ENCODE results near the gene TRIP10. TPM values are rescaled to one million over a fixed set of nuclear protein-coding genes. Genes with fewer than 3 reads are reported as not detected.

TRIP10 gene
- total and polyA plus RNA-seq, 2 of the 13 experiments (the other 11 are each of a cell fraction or from before 2014, with no cell fraction given) = 32.5 to 33.2 TPM

DNA sequence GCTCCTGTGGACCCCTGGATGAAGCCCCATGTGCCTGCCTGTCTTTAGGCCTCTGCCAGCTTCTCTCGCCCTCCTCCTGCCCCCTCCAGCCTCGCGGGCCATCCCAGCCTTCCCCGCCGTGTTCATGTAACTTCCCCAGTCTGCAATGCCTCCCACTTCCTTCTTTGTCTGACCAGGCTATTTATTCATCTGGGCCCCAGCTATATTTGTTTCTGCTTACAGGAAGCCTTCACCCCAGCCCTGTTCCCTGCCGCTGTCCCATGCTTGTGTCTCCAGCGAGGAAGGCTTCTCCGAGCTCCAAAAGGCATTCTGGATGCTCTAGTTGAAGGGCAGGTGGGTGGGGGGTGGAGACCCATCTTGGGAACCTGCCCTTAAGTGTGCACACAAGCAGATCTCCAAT is 11.1 kb upstream of the TRIP10 start (continued):
- TF ChIP-seq ZMAT5 (CRISPR knock-in tag; IDR thresholded peaks at IDR 0.05; ENCODE audit: borderline replicate concordance, low read depth) (no peak), SNRNP70 (IDR thresholded peaks at IDR 0.05; ENCODE audit: low read depth, low read length) (no peak), NKX3-1 (CRISPR knock-in tag; IDR thresholded peaks at IDR 0.05) (no peak), ZNF547 (CRISPR knock-in tag; IDR thresholded peaks at IDR 0.05) (no peak), ZNF567 (CRISPR knock-in tag; IDR thresholded peaks at IDR 0.05; ENCODE audit: borderline replicate concordance) (no peak), HNF4A (CRISPR knock-in tag; IDR thresholded peaks at IDR 0.05) (no peak), MAFG (CRISPR knock-in tag; IDR thresholded peaks at IDR 0.05) (no peak), KLF16 (CRISPR knock-in tag; IDR thresholded peaks at IDR 0.05) (no peak), ZEB1 (IDR thresholded peaks at IDR 0.05; ENCODE audit: insufficient replicate concordance, low read depth) (no peak), NR2F6 (IDR thresholded peaks at IDR 0.05) (no peak), NR2F6 (CRISPR knock-in tag; IDR thresholded peaks at IDR 0.05) (0 out of 2 replicates have a peak, but pooled peaks have one; percentile 22), GATAD1 (CRISPR knock-in tag; IDR thresholded peaks at IDR 0.05) (0 out of 2 replicates have a peak, but pooled peaks have one; percentile 20), PHF21A (CRISPR knock-in tag; IDR thresholded peaks at IDR 0.05) (peak; percentile 25; the same call in 1 of the 2 replicates), SPEN (CRISPR knock-in tag; IDR thresholded peaks at IDR 0.05; ENCODE audit: low read depth) (no peak), MXD4 (CRISPR knock-in tag; IDR thresholded peaks at IDR 0.05) (no peak), ZZZ3 (CRISPR knock-in tag; IDR thresholded peaks at IDR 0.05; ENCODE audit: borderline replicate concordance) (no peak), ELF3 (CRISPR knock-in tag; IDR thresholded peaks at IDR 0.05) (peak; percentile 82), KAT8 (CRISPR knock-in tag; IDR thresholded peaks at IDR 0.05) (no peak)
- TF ChIP-seq, protein P1, sequence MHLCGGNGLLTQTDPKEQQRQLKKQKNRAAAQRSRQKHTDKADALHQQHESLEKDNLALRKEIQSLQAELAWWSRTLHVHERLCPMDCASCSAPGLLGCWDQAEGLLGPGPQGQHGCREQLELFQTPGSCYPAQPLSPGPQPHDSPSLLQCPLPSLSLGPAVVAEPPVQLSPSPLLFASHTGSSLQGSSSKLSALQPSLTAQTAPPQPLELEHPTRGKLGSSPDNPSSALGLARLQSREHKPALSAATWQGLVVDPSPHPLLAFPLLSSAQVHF (CRISPR knock-in tag; IDR thresholded peaks at IDR 0.05) = no peak
- TF ChIP-seq, protein P2, sequence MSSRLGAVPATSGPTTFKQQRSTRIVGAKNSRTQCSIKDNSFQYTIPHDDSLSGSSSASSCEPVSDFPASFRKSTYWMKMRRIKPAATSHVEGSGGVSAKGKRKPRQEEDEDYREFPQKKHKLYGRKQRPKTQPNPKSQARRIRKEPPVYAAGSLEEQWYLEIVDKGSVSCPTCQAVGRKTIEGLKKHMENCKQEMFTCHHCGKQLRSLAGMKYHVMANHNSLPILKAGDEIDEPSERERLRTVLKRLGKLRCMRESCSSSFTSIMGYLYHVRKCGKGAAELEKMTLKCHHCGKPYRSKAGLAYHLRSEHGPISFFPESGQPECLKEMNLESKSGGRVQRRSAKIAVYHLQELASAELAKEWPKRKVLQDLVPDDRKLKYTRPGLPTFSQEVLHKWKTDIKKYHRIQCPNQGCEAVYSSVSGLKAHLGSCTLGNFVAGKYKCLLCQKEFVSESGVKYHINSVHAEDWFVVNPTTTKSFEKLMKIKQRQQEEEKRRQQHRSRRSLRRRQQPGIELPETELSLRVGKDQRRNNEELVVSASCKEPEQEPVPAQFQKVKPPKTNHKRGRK (CRISPR knock-in tag; IDR thresholded peaks at IDR 0.05) = no peak
- TF ChIP-seq, protein P3, sequence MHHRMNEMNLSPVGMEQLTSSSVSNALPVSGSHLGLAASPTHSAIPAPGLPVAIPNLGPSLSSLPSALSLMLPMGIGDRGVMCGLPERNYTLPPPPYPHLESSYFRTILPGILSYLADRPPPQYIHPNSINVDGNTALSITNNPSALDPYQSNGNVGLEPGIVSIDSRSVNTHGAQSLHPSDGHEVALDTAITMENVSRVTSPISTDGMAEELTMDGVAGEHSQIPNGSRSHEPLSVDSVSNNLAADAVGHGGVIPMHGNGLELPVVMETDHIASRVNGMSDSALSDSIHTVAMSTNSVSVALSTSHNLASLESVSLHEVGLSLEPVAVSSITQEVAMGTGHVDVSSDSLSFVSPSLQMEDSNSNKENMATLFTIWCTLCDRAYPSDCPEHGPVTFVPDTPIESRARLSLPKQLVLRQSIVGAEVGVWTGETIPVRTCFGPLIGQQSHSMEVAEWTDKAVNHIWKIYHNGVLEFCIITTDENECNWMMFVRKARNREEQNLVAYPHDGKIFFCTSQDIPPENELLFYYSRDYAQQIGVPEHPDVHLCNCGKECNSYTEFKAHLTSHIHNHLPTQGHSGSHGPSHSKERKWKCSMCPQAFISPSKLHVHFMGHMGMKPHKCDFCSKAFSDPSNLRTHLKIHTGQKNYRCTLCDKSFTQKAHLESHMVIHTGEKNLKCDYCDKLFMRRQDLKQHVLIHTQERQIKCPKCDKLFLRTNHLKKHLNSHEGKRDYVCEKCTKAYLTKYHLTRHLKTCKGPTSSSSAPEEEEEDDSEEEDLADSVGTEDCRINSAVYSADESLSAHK (CRISPR knock-in tag; IDR thresholded peaks at IDR 0.05; ENCODE audit: borderline replicate concordance) = no peak
- TF ChIP-seq, protein P4, sequence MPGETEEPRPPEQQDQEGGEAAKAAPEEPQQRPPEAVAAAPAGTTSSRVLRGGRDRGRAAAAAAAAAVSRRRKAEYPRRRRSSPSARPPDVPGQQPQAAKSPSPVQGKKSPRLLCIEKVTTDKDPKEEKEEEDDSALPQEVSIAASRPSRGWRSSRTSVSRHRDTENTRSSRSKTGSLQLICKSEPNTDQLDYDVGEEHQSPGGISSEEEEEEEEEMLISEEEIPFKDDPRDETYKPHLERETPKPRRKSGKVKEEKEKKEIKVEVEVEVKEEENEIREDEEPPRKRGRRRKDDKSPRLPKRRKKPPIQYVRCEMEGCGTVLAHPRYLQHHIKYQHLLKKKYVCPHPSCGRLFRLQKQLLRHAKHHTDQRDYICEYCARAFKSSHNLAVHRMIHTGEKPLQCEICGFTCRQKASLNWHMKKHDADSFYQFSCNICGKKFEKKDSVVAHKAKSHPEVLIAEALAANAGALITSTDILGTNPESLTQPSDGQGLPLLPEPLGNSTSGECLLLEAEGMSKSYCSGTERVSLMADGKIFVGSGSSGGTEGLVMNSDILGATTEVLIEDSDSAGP (CRISPR knock-in tag; IDR thresholded peaks at IDR 0.05; ENCODE audit: borderline replicate concordance) = 0 out of 2 replicates have a peak, but pooled peaks have one; percentile 6

Data from HepG2 (cell line).